ENCODE data around the gene NT5DC1.

The NT5DC1 gene

DNA sequence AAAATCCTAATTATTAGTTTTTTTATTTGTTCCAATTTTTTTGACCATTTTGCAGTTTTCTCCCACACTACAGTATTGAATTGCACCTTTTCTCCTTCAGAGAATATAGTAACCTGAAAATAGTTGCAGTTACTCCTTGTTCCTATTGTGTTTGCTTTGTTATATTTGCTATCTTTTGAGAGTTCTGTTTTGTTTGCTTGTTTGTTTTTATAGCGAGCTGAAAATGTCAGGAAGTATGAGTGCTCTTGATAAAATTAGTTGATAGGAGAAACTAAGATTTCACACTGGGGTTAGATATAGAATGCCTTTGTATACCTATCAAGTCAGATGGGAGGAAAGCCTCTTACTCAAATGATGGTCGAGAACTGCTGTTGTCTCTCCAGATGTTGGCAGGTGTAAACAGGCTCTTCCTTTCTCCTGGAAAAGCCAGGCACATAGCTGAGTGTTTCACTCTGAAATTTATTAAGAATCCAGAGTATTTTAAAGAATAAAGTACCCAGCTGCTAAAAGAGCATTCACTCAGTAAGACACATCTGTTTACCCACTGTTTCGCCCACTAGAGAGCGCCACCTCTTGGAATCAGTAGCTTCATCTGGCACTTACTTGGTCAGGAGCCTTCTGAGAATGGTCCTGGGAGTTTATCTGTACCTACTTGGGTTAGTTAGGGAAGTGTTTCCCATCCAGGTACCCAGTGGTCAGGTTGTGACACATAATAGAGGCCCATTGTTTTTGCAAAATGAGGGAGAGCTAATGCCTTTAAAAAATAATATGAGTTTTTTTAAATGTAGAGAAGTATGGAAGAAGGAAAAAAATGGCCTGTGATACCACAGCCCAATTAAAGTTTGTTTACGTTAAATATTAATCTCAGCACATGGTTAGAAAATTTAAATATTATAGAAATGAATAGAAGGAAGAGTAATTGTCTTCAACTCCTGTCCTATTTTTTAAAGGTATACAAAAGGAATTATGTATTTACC, 11.2 kb downstream of the NT5DC1 start:
- peaks cover 0 to 4% of the 10 kb centered on the region in 2 donors for H3K4me1 ChIP-seq (ENCODE audit: control insufficient read depth in 1 of 2, insufficient read depth in 2 of 2, low read length in 2 of 2)
- no peak overlapping the region for H3K27ac ChIP-seq (ENCODE audit: low read length)
- peaks cover 34 to 37% of the 10 kb centered on the region in 2 donors for H3K36me3 ChIP-seq (ENCODE audit: control insufficient read depth in 1 of 2, insufficient read depth in 2 of 2, low read length in 2 of 2)
- H3K27me3 ChIP-seq (ENCODE audit: low read depth, low read length) = no peaks in the 10 kb centered on the region
- no peaks in the 10 kb centered on the region for H3K9me3 ChIP-seq (ENCODE audit: control insufficient read depth in 1 of 2, low read length in 2 of 2)
- no peak overlapping the region for H3K4me3 ChIP-seq (ENCODE audit: low read depth in 1 of 2, low read length in 2 of 2)

DNA sequence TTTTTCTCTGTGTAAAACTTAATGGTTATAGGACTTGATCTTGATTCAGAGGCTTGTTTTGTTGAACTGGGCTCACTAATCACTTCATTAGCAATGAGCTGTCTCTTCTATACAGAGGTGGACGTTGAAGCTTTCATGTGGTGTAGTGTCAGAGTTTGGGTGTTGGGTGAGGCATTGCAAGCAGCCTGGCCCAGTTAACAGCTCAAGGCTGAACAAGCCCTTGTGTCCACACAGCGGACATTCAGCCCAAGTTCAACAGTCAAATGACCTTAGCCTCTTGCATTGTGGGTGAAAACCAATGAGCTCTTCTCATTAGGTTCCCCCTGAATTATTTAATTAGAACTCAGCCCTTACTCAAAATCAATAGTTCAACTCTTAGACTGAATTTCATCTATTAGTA, 12.7 kb downstream of the NT5DC1 start:
- no peaks in the 10 kb centered on the region for H3K27me3 ChIP-seq (ENCODE audit: low read depth, low read length)
- no peak overlapping the region for H3K27ac ChIP-seq (ENCODE audit: low read length)
- peaks cover 0 to 4% of the 10 kb centered on the region in 2 donors for H3K4me1 ChIP-seq (ENCODE audit: control insufficient read depth in 1 of 2, insufficient read depth in 2 of 2, low read length in 2 of 2)
- no peaks in the 10 kb centered on the region for H3K9me3 ChIP-seq (ENCODE audit: control insufficient read depth in 1 of 2, low read length in 2 of 2)
- no peak overlapping the region for H3K4me3 ChIP-seq (ENCODE audit: low read depth in 1 of 2, low read length in 2 of 2)
- H3K36me3 ChIP-seq (ENCODE audit: control insufficient read depth in 1 of 2, insufficient read depth in 2 of 2, low read length in 2 of 2) = peaks cover 34 to 37% of the 10 kb centered on the region in 2 donors

DNA sequence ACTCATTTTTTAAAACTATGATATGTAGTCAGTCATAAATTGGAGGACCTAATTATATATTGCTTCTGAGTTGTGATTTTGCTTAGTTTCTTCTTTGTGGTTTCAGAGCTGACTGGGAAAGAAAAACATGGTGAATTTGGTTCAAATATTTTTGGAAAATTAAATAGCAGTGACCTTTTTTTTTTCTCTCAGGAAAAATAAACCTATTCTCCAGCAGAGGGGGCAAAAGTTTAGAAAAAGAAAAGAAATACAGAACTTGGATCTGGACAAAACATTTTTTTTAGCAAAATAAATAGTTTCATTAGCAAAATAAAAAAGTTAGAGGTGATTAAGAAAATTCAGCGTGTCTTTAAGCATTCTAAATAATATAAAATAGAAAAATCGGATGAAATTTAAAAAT, 15.1 kb downstream of the NT5DC1 start:
- H3K9me3 ChIP-seq (ENCODE audit: control insufficient read depth in 1 of 2, low read length in 2 of 2) = no peaks in the 10 kb centered on the region
- H3K4me3 ChIP-seq (ENCODE audit: low read depth in 1 of 2, low read length in 2 of 2) = no peak overlapping the region
- H3K27ac ChIP-seq (ENCODE audit: low read length) = no peak overlapping the region
- peaks cover 21 to 29% of the 10 kb centered on the region in 2 donors for H3K36me3 ChIP-seq (ENCODE audit: control insufficient read depth in 1 of 2, insufficient read depth in 2 of 2, low read length in 2 of 2)
- no peaks in the 10 kb centered on the region for H3K27me3 ChIP-seq (ENCODE audit: low read depth, low read length)
- H3K4me1 ChIP-seq (ENCODE audit: control insufficient read depth in 1 of 2, insufficient read depth in 2 of 2, low read length in 2 of 2) = no peaks in the 10 kb centered on the region

DNA sequence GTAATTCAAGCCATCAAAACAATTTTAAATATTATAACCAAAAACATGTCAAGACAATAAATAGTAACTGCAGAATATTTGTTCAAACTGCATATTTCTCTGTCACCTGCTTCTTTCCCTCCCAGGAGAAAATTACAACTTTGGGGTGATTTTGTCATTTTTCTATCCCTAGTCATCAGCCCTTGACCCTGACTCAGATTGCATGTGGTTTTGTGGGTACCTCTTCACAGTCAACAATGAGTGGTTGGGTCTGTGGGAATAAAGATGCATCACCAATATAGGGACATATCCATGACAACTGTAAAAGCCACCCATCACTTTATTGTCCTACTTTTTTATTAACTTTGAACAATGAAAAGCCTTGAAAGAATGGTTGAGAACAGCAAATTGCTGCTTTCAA, 18.0 kb downstream of the NT5DC1 start:
- Histone ChIP-seq H3K36me3 (ENCODE audit: control insufficient read depth in 1 of 2, insufficient read depth in 2 of 2, low read length in 2 of 2) (peaks cover 4 to 17% of the 10 kb centered on the region in 2 donors), H3K27ac (ENCODE audit: low read length) (no peak overlapping the region)

DNA sequence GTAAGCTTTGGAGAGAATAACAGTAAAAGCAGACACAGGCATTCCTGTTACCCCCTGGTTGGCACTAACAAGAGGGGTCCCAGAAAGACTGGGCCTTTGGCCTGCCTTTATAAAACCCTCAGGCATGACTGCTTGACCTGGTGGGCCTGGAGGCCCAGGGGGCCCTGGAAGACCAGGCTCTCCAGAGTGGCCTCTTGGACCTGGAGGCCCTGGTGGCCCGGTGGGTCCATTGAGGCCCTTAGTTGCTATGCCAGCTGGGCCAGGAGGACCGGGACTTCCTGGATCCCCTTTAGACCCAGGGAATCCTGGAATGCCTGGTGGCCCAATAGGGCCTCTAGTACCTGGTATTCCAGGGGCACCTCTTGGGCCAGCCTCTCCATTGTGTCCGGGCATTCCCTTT, 19.8 kb downstream of the NT5DC1 start:
- no peaks in the 10 kb centered on the region for H3K27me3 ChIP-seq (ENCODE audit: low read depth, low read length)
- no peak overlapping the region for H3K27ac ChIP-seq (ENCODE audit: low read length)
- peaks cover 0 to 9% of the 10 kb centered on the region in 2 donors for H3K36me3 ChIP-seq (ENCODE audit: control insufficient read depth in 1 of 2, insufficient read depth in 2 of 2, low read length in 2 of 2)
- no peak overlapping the region for H3K4me3 ChIP-seq (ENCODE audit: low read depth in 1 of 2, low read length in 2 of 2)
- no peaks in the 10 kb centered on the region for H3K4me1 ChIP-seq (ENCODE audit: control insufficient read depth in 1 of 2, insufficient read depth in 2 of 2, low read length in 2 of 2)
- no peaks in the 10 kb centered on the region for H3K9me3 ChIP-seq (ENCODE audit: control insufficient read depth in 1 of 2, low read length in 2 of 2)

More for the DNA sequence above, 18.0 kb downstream of the NT5DC1 start:
- H3K4me3 ChIP-seq (ENCODE audit: low read depth in 1 of 2, low read length in 2 of 2) = no peak overlapping the region
- no peaks in the 10 kb centered on the region for H3K9me3 ChIP-seq (ENCODE audit: control insufficient read depth in 1 of 2, low read length in 2 of 2)
- no peaks in the 10 kb centered on the region for H3K4me1 ChIP-seq (ENCODE audit: control insufficient read depth in 1 of 2, insufficient read depth in 2 of 2, low read length in 2 of 2)
- H3K27me3 ChIP-seq (ENCODE audit: low read depth, low read length) = no peaks in the 10 kb centered on the region

DNA sequence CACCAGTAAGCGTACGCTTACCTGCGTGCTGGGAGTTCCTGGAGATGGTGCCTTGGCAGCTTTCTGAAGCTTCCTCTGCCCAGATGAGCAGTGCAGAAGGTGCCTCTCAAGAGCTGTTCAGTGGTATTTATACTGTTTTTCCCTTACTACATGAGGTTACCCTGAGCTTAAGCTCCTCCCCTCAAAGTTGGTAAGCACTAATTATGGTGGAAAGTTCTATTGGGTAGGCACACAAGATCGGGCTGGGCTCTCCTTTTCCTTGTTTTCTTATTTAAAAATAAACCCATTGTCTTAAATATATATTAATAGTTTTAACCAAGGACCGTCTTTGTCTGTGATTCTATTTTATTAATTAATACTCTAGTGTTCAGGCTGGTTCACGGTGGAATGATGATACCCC, 25.4 kb downstream of the NT5DC1 start, which contains the start of gene COL10A1:
COL10A1 (minus strand) TSS at position 101 of the 400 bp plus-strand sequence. CDS start 640 bp downstream, outside the sequence.
- Histone ChIP-seq H3K9me3 (ENCODE audit: control insufficient read depth in 1 of 2, low read length in 2 of 2) (no peaks in the 10 kb centered on the region), H3K27ac (ENCODE audit: low read length) (no peak within 1 kb of the TSS), H3K4me3 (ENCODE audit: low read depth in 1 of 2, low read length in 2 of 2) (no peak within 1 kb of the TSS)

DNA sequence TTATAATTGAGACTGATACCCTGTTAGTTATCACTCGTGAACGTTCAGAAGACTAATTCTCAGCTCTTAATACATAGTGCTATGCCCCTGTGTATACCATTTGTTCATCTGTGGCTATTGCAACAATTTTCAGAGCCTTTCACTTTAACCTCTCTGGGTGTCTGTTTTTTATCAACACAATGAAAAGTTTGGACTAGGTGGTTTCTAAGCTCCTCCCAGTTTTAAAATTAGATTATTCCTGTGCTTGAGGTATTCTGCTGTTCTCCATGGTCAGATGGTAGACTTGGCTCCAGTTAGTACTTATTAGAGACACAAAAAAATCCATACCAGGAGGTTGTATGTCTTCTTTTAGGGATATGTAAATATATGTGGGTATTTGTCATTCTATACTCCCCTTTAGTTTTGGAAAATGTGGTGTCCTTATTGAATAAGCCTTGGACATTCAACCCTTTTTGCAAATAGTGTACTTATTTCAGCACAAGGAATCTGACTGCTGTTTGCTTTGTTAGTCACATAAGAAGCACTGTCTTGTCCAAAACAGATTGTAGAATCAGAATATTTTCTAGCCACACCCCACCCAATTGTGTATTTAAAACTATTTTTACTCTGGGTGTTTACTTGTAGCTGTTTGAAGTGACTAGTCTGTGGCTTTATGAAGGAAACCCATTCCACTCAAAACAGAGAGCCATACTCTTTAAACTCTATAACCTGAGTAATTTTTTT, 27.3 kb downstream of the NT5DC1 start:
- Histone ChIP-seq H3K9me3 (ENCODE audit: control insufficient read depth in 1 of 2, low read length in 2 of 2) (no peaks in the 10 kb centered on the region), H3K4me3 (ENCODE audit: low read depth in 1 of 2, low read length in 2 of 2) (no peak overlapping the region), H3K36me3 (ENCODE audit: control insufficient read depth in 1 of 2, insufficient read depth in 2 of 2, low read length in 2 of 2) (no peaks in the 10 kb centered on the region), H3K27ac (ENCODE audit: low read length) (no peak overlapping the region), H3K27me3 (ENCODE audit: low read depth, low read length) (no peaks in the 10 kb centered on the region), H3K4me1 (ENCODE audit: control insufficient read depth in 1 of 2, insufficient read depth in 2 of 2, low read length in 2 of 2) (peaks cover 0 to 14% of the 10 kb centered on the region in 2 donors)

More for the DNA sequence above, 25.4 kb downstream of the NT5DC1 start, which contains the start of gene COL10A1:
- Histone ChIP-seq H3K4me1 (ENCODE audit: control insufficient read depth in 1 of 2, insufficient read depth in 2 of 2, low read length in 2 of 2) (peaks cover 0 to 14% of the 10 kb centered on the region in 2 donors), H3K36me3 (ENCODE audit: control insufficient read depth in 1 of 2, insufficient read depth in 2 of 2, low read length in 2 of 2) (peaks cover 0 to 5% of the 10 kb centered on the region in 2 donors), H3K27me3 (ENCODE audit: low read depth, low read length) (no peaks in the 10 kb centered on the region)

DNA sequence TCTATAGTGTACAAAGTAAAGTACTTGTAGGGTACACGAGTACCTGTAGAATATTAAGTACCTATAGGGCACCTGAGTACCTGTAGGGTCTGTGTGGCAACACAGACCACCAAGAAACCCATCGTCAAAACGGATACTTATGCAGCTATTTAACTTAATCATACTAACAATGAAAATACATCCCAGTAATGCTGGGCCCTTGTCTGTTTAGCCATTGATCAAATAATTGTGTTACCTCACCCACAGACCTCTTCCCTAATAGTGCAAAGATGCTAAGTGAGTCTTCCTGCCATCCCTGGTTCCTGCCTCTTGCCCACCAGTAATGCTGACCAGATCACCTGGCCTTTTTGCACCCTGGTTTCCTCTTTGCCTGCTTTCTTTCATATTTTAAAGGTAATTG, 32.8 kb downstream of the NT5DC1 start:
- H3K27ac ChIP-seq (ENCODE audit: low read length) = no peak overlapping the region
- no peaks in the 10 kb centered on the region for H3K27me3 ChIP-seq (ENCODE audit: low read depth, low read length)
- H3K36me3 ChIP-seq (ENCODE audit: control insufficient read depth in 1 of 2, insufficient read depth in 2 of 2, low read length in 2 of 2) = peaks cover 0 to 4% of the 10 kb centered on the region in 2 donors
- no peaks in the 10 kb centered on the region for H3K9me3 ChIP-seq (ENCODE audit: control insufficient read depth in 1 of 2, low read length in 2 of 2)
- no peak overlapping the region for H3K4me3 ChIP-seq (ENCODE audit: low read depth in 1 of 2, low read length in 2 of 2)
- H3K4me1 ChIP-seq (ENCODE audit: control insufficient read depth in 1 of 2, insufficient read depth in 2 of 2, low read length in 2 of 2) = peaks cover 0 to 5% of the 10 kb centered on the region in 2 donors

DNA sequence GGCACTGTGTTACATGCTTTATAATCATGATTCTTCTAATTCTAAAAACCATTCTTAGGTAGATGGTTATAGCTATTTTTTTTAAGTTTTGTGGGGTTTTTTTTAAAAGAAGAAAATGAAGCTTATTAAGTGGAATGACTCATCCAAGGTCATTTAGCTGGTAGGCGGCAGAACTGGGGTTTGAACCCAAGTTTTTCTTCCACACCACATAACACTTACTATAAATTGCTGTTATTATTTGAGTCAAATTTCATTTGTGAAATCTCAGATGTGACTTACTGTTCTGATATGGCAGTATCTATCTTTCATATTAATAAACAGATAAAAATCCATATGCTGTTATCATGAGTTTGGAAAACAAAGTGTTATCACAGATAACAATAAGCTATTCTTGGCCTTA, 35.7 kb downstream of the NT5DC1 start:
- no peak overlapping the region for H3K27ac ChIP-seq (ENCODE audit: low read length)

DNA sequence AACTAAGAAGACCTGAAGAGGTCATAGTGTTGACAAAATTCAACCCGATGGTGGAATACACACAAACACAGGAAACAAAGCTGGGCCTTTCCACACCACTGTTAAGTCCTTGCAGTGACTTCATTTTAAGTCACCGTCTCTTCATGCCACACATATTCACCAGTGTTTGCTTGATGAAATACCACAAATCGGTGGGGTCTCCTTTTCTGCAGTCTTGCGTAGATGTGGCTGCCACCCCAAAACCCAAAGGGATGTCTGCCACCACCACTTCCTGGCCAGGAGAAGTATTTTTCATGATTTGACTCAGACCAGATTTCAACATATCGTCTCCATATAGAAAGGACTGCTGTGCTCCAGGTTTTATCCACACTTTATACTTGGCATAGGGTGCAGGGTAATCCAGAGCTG, 36.3 kb downstream of the NT5DC1 start:
- Histone ChIP-seq H3K9me3 (ENCODE audit: control insufficient read depth in 1 of 2, low read length in 2 of 2) (no peaks in the 10 kb centered on the region), H3K36me3 (ENCODE audit: control insufficient read depth in 1 of 2, insufficient read depth in 2 of 2, low read length in 2 of 2) (peaks cover 0 to 4% of the 10 kb centered on the region in 2 donors), H3K4me1 (ENCODE audit: control insufficient read depth in 1 of 2, insufficient read depth in 2 of 2, low read length in 2 of 2) (no peaks in the 10 kb centered on the region), H3K27me3 (ENCODE audit: low read depth, low read length) (no peaks in the 10 kb centered on the region), H3K4me3 (ENCODE audit: low read depth in 1 of 2, low read length in 2 of 2) (no peak overlapping the region), H3K27ac (ENCODE audit: low read length) (no peak overlapping the region)

More for the DNA sequence above, 35.7 kb downstream of the NT5DC1 start:
- no peak overlapping the region for H3K4me3 ChIP-seq (ENCODE audit: low read depth in 1 of 2, low read length in 2 of 2)
- H3K4me1 ChIP-seq (ENCODE audit: control insufficient read depth in 1 of 2, insufficient read depth in 2 of 2, low read length in 2 of 2) = no peaks in the 10 kb centered on the region
- H3K27me3 ChIP-seq (ENCODE audit: low read depth, low read length) = no peaks in the 10 kb centered on the region
- H3K9me3 ChIP-seq (ENCODE audit: control insufficient read depth in 1 of 2, low read length in 2 of 2) = no peaks in the 10 kb centered on the region
- H3K36me3 ChIP-seq (ENCODE audit: control insufficient read depth in 1 of 2, insufficient read depth in 2 of 2, low read length in 2 of 2) = peaks cover 0 to 4% of the 10 kb centered on the region in 2 donors

DNA sequence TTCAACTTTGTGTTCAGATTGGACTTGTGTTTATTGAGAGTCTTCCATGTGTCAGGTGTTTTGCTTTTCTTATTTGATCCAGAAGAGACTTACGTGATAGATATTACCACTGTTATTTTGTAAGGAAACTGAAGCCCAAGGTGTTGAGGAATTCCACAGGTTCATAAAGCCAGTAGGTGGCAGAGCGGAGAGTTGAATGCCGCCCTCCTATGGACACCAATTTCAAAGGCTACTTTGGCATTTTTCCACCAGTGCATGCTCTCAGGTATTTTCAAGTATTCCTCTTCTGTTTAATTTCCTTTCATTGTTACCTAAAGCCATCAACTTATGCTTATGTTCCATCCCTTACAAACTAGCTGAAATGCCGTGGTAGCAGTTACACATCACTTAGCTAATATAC, 39.3 kb downstream of the NT5DC1 start:
- no peaks in the 10 kb centered on the region for H3K9me3 ChIP-seq (ENCODE audit: control insufficient read depth in 1 of 2, low read length in 2 of 2)
- peaks cover 0 to 4% of the 10 kb centered on the region in 2 donors for H3K36me3 ChIP-seq (ENCODE audit: control insufficient read depth in 1 of 2, insufficient read depth in 2 of 2, low read length in 2 of 2)
- H3K4me3 ChIP-seq (ENCODE audit: low read depth in 1 of 2, low read length in 2 of 2) = no peak overlapping the region
- no peak overlapping the region for H3K27ac ChIP-seq (ENCODE audit: low read length)
- no peaks in the 10 kb centered on the region for H3K4me1 ChIP-seq (ENCODE audit: control insufficient read depth in 1 of 2, insufficient read depth in 2 of 2, low read length in 2 of 2)
- no peaks in the 10 kb centered on the region for H3K27me3 ChIP-seq (ENCODE audit: low read depth, low read length)
